ENCODE measurements around the gene MCC.

The MCC gene

GRCh38 chr5:113118765-113119164, 369.5 kb downstream of the MCC start:
- TF ChIP-seq, protein P1, sequence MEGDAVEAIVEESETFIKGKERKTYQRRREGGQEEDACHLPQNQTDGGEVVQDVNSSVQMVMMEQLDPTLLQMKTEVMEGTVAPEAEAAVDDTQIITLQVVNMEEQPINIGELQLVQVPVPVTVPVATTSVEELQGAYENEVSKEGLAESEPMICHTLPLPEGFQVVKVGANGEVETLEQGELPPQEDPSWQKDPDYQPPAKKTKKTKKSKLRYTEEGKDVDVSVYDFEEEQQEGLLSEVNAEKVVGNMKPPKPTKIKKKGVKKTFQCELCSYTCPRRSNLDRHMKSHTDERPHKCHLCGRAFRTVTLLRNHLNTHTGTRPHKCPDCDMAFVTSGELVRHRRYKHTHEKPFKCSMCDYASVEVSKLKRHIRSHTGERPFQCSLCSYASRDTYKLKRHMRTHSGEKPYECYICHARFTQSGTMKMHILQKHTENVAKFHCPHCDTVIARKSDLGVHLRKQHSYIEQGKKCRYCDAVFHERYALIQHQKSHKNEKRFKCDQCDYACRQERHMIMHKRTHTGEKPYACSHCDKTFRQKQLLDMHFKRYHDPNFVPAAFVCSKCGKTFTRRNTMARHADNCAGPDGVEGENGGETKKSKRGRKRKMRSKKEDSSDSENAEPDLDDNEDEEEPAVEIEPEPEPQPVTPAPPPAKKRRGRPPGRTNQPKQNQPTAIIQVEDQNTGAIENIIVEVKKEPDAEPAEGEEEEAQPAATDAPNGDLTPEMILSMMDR (conservative IDR thresholded peaks at IDR 0.05): no peak

DNA sequence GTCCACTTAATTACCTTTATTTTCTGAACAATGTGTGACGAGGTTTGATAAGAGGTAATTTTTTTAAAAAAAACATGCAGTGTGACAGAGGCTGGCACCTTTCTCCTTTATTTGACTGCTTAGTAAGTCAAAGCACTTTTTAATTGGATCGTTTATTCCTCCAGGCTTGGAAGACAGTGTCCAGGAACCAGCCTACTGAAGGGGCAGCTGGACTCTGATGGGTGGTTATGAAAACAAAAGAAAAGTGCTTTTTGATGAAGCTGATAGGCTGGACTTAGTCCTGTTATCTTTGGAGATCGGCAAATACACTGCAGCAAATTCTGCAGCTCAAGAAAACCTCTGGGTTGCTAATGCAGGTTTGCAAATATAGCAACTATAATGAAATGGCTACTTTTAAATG, 370.0 kb downstream of the MCC start:
- TF ChIP-seq, protein P1 (conservative IDR thresholded peaks at IDR 0.05): no peak
- peak overlapping the region; percentile 53 for H3K27ac ChIP-seq

More at GRCh38 chr5:113118765-113119164, 369.5 kb downstream of the MCC start:
- H3K27ac ChIP-seq: peak overlapping the region; percentile 53

GRCh38 chr5:113117543-113118115, 370.6 kb downstream of the MCC start:
- H3K27ac ChIP-seq: peak overlapping the region; percentile 53
- TF ChIP-seq, protein P1 (conservative IDR thresholded peaks at IDR 0.05): no peak

- TF ChIP-seq, protein P1 (conservative IDR thresholded peaks at IDR 0.05): no peak
- no peak overlapping the region for H3K27ac ChIP-seq
Measured at GRCh38 chr5:113115956-113116355, 372.3 kb downstream of the MCC start.

GRCh38 chr5:113115061-113115460, 373.2 kb downstream of the MCC start:
- TF ChIP-seq, protein P1 (conservative IDR thresholded peaks at IDR 0.05): no peak
- H3K27ac ChIP-seq: no peak overlapping the region

- no peak overlapping the region for H3K27ac ChIP-seq
- TF ChIP-seq, protein P1 (conservative IDR thresholded peaks at IDR 0.05): no peak
Measured at GRCh38 chr5:113114559-113114958, 373.7 kb downstream of the MCC start.

GRCh38 chr5:113112435-113112834, 375.8 kb downstream of the MCC start:
- no peak overlapping the region for H3K27ac ChIP-seq
- TF ChIP-seq, protein P1 (conservative IDR thresholded peaks at IDR 0.05): no peak
